ENCODE data around the gene RASD1. TPM values are rescaled to one million over a fixed set of nuclear protein-coding genes. Genes with fewer than 3 reads are reported as not detected.

Gene RASD1
- total and polyA plus RNA-seq, 2 experiments from 2014 or later = 23.5 to 46.9 TPM

- no peaks in the 10 kb centered on the region for H3K36me3 ChIP-seq (replicated peaks; ENCODE audit: insufficient read depth, low read depth)
- H3K27ac ChIP-seq = no peak overlapping the region
- no peak overlapping the region for H2AFZ ChIP-seq
- H3K4me3 ChIP-seq = no peak overlapping the region
- peaks cover 6% of the 10 kb centered on the region for H3K79me2 ChIP-seq
- 80% methylated on average over 4 of the region's 4 CpGs for WGBS (ENCODE audit: low lambda C conversion rate, missing lambda C conversion rate)
- no peak overlapping the region for H3K4me2 ChIP-seq
- no peaks in the 10 kb centered on the region for H3K9me2 ChIP-seq (replicated peaks; ENCODE audit: insufficient read depth)
- H3K9me3 ChIP-seq (ENCODE audit: low read depth) = no peaks in the 10 kb centered on the region
- no peak for TF ChIP-seq EZH2 (IDR thresholded peaks at IDR 0.05; ENCODE audit: borderline replicate concordance)
- no peak for TF ChIP-seq CTCF (IDR thresholded peaks at IDR 0.05; ENCODE audit: poor library complexity)
- TF ChIP-seq EZH2phosphoT487 (IDR thresholded peaks at IDR 0.05; ENCODE audit: low read depth, severe bottlenecking, unreplicated experiment) = no peak
- no peaks in the 10 kb centered on the region for H3K27me3 ChIP-seq
- no peak for DNase-seq (ENCODE audit: low spot score)
- no peaks in the 10 kb centered on the region for H4K20me1 ChIP-seq (ENCODE audit: insufficient read depth, poor library complexity, severe bottlenecking)
- H3K4me1 ChIP-seq (ENCODE audit: insufficient read depth) = no peaks in the 10 kb centered on the region
Measured at GRCh38 chr17:17531156-17531555, 35.0 kb upstream of the RASD1 start.

GRCh38 chr17:17528696-17529652 is 32.8 kb upstream of the RASD1 start:
- Histone ChIP-seq H3K4me2 (no peak overlapping the region), H3K36me3 (replicated peaks; ENCODE audit: insufficient read depth, low read depth) (no peaks in the 10 kb centered on the region), H3K4me3 (no peak overlapping the region), H3K9me2 (replicated peaks; ENCODE audit: insufficient read depth) (no peaks in the 10 kb centered on the region), H3K9me3 (ENCODE audit: low read depth) (no peaks in the 10 kb centered on the region), H3K4me1 (ENCODE audit: insufficient read depth) (no peaks in the 10 kb centered on the region), H2AFZ (no peak overlapping the region), H3K27ac (no peak overlapping the region), H4K20me1 (ENCODE audit: insufficient read depth, poor library complexity, severe bottlenecking) (no peaks in the 10 kb centered on the region), H3K27me3 (no peaks in the 10 kb centered on the region), H3K79me2 (peaks cover 6% of the 10 kb centered on the region)
- WGBS (ENCODE audit: low lambda C conversion rate, missing lambda C conversion rate) = 89% methylated on average over 21 of the region's 22 CpGs
- TF ChIP-seq EZH2 (IDR thresholded peaks at IDR 0.05; ENCODE audit: borderline replicate concordance) (no peak), EZH2phosphoT487 (IDR thresholded peaks at IDR 0.05; ENCODE audit: low read depth, severe bottlenecking, unreplicated experiment) (no peak), CTCF (IDR thresholded peaks at IDR 0.05; ENCODE audit: poor library complexity) (no peak)
- no peak for DNase-seq (ENCODE audit: low spot score)

- Histone ChIP-seq H4K20me1 (ENCODE audit: insufficient read depth, poor library complexity, severe bottlenecking) (no peaks in the 10 kb centered on the region), H3K27ac (no peak overlapping the region), H3K79me2 (peaks cover 6% of the 10 kb centered on the region), H2AFZ (no peak overlapping the region), H3K4me2 (no peak overlapping the region), H3K4me1 (ENCODE audit: insufficient read depth) (peaks cover under 1% of the 10 kb centered on the region), H3K9me2 (replicated peaks; ENCODE audit: insufficient read depth) (no peaks in the 10 kb centered on the region), H3K36me3 (replicated peaks; ENCODE audit: insufficient read depth, low read depth) (no peaks in the 10 kb centered on the region), H3K4me3 (no peak overlapping the region), H3K9me3 (ENCODE audit: low read depth) (no peaks in the 10 kb centered on the region), H3K27me3 (no peaks in the 10 kb centered on the region)
- TF ChIP-seq EZH2phosphoT487 (IDR thresholded peaks at IDR 0.05; ENCODE audit: low read depth, severe bottlenecking, unreplicated experiment) (no peak), EZH2 (IDR thresholded peaks at IDR 0.05; ENCODE audit: borderline replicate concordance) (no peak), CTCF (IDR thresholded peaks at IDR 0.05; ENCODE audit: poor library complexity) (no peak)
- no peak for DNase-seq (ENCODE audit: low spot score)
- 90% methylated on average over 17 of the region's 17 CpGs for WGBS (ENCODE audit: low lambda C conversion rate, missing lambda C conversion rate)
Measured at GRCh38 chr17:17527956-17528500, 31.8 kb upstream of the RASD1 start.
